SK-N-DZ (cell line): ENCODE measurements around the gene ZNF569.
A peak's percentile ranks its signal among the peaks of the same experiment; 100 is the strongest.
"Not testable (repeated sequence)": the region's sequence is repeated elsewhere in the genome, so short reads cannot be mapped to it uniquely, and the experiment has no call there.

ENCODE experiments used
- DNase-seq: peaks from one replicate; pipeline ENCODE4 v3.0.0-alpha.2; 2015; ENCODE audit warnings: low spot score

ZNF569 gene

DNA sequence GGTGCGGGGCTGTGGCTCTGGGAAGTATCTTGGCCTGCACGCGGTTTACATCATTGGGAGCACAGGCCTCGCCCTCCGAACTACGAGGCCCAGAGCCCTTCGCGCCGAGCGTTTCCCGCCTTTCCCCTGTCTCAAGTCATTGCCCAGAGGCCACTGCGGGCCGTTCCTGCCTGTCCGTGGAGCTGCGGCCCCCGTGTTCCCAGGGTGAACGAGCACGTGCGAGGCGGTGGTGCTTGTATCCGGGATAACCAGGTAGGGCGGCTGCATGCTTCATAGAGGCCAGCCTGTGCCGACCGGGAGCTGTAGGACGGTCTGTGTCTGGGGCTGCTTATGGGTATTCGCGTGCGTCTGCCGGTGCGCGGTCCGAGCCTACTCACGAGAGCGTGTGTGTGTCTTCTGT is 63.8 kb downstream of the ZNF569 start:
- DNase-seq, result no peak

DNA sequence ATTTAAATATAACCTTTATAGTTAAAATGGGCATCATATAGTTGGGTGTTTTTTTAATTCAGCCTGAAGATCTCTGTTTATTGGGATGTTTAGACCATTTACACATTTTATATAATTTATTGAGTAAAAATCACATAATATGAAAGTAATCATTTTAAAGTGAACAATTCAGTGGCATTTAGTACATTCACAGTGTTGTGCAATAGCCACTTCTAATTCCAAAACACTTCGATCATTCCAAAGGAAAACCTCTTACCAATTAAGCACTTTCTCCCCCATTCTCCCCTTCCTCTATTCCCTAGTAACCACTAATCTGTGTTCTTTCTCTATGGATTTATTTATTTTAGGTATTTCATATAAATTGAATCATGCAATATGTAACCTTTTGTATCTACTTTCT is 66.2 kb downstream of the ZNF569 start:
- no peak for DNase-seq

DNA sequence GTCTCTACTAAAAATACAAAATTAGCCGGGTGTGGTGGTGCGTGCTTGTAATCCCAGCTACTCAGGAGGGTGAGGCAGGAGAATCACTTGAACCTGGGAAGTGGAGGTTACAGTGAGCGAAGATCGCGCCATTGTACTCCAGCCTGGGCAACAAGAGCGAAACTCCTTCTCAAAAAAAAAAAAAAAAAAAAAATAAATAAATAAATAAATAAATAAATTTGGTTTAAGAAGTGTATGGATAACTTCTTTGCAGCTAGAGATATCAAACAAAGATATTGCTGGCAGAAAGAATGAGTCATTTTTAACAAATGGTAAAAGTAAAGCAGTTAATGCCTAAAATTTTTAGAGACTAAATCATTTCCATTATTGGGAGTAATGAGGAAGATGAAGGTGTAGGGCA is 75.8 kb downstream of the ZNF569 start:
- DNase-seq, result not testable (repeated sequence)

DNA sequence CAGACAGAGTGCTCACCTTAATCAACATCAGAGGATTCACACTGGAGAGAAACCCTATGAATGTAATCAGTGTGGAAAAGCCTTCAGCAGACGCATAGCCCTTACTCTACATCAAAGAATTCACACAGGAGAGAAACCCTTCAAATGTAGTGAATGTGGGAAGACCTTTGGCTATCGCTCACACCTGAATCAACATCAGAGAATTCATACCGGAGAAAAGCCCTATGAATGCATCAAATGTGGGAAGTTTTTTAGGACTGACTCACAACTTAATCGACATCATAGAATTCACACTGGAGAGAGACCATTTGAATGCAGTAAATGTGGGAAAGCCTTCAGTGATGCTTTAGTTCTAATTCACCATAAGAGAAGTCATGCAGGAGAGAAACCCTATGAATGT is 78.0 kb downstream of the ZNF569 start:
- DNase-seq, result no peak

DNA sequence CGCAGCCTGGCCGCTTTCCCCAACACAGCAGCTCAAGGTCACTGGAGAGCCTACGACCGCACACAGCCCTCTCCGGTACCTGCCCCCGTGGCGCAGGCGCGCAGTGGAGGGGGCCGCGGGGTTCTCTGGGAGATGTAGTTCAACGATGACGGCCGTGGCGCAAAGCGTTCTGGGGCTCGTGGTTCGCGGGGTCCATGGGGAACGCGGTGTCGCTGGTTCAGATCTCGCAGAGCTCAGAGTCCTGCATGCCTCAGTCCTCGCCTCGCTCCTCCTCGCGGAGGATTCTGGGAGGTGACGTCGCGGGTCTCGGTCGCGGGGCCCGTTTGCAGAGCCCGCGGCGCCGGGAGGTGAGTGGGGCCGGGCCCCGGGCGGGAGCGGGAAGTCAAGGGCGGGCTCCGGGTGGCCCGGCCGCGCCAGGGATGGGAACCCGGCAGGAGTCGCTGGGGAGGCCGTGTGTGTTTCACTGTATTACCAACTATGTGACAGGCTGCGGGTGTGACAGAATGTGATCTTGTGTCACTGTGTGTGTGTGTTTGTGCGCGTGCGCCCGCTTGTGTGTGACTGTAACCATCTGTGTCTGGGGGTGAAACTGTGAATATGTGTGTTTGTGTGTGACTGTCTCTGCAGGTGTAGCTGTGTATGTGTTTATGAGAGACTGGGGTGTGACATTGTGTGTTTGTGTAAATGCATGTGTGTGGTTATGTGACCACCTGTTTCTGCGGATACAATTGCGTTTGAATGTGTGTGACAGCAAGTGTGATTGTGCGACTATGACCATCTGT is 96.2 kb downstream of the ZNF569 start, which contains the start of gene ZNF527:
TSS of gene ZNF527 (plus strand) at position 220 of the 782 bp plus-strand sequence. CDS start 3,100 bp downstream, outside the sequence.
- peak; percentile 97 for DNase-seq

DNA sequence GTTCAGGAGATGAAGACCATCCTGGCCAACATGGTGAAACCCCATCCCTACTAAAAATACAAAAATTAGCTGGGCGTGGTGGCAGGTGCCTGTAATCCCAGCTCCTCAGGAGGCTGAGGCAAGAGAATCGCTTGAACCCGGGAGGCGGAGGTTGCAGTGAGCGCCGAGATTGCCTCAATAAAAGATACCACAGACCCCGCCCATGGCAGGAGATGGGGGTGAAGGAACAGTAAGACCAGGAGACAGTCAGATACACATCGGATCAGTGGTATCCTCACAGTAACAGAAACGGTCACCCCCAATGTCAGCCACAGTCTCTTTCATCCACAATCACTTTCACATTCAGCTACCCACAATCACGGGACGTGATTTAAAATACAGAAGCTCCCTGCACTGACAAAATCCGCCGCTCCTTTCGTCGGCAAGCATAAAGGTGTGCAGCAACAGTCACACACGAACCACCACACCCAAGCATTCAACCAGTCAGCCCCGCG is 96.8 kb downstream of the ZNF569 start:
- not testable (repeated sequence) for DNase-seq

DNA sequence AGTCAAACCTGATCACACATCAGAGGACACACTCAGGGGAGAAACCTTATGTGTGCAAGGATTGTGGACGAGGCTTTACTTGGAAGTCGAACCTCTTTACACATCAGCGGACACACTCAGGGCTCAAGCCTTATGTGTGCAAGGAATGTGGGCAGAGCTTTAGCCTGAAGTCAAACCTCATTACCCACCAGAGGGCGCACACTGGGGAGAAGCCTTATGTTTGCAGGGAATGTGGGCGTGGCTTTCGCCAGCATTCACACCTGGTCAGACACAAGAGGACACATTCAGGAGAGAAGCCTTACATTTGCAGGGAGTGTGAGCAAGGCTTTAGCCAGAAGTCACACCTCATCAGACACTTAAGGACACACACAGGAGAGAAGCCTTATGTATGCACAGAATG is 104.5 kb downstream of the ZNF569 start:
- DNase-seq, result peak; percentile 9

DNA sequence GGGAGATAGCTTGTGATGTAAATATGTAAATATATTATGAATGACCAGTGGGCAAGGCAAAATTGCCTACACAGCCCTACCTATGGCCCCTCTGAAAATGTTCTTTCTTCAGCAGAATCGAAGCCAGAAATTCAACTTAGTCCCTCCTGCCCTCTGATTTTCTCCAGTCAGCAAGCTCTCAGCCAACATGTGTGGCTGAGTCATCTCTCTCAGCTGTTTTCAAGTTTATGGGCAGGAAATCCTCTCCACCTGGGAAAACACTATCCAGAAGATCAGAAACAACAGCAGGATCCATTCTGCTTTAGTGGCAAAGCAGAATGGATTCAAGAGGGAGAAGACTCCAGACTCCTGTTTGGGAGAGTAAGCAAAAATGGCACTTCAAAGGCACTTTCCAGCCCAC is 105.2 kb downstream of the ZNF569 start:
- no peak for DNase-seq
